ENCODE data around the gene ID1.
"Not testable (repeated sequence)": the region's sequence is repeated elsewhere in the genome, so short reads cannot be mapped to it uniquely, and the experiment has no call there.

GRCh38 chr20:31574986-31575385 is 30.1 kb upstream of the ID1 start:
- TF ChIP-seq CTCF, POLR2AphosphoS5, POLR2A, EP300 (IDR thresholded peaks at IDR 0.05): not testable (repeated sequence)
